ENCODE data around the gene PARVB.

DNA sequence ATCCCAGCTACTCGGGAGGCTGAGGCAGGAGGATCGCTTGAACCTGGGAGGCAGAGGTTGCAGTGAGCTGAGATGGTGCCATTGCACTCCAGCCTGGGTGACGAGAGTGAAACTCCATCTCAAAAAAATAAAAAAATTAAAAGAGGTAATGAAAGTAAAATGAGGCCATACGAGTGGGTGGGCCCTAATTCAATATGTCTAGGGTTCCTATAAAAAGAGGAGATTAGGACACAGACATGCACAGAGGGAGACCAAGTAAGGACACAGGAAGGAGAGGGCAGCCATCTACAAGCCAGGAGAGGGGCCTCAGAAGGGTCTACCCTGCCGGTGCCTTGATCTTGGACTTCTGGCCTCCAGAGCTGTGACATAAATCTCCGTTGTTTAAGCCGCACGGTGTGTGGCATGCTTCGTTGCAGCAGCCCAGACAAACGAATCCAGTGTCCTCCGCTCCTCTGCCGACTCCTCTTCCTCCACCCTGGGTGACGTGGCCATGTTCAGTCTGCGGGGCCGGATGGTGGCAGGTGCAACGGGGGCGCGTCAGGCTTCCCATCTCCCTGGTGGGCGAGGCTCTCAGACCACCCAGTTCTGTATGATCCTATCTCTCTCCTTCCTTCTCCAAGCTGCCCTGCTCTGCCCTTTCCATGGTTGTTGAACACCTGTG, 105.0 kb downstream of the PARVB start:
- TF ChIP-seq, protein P1, sequence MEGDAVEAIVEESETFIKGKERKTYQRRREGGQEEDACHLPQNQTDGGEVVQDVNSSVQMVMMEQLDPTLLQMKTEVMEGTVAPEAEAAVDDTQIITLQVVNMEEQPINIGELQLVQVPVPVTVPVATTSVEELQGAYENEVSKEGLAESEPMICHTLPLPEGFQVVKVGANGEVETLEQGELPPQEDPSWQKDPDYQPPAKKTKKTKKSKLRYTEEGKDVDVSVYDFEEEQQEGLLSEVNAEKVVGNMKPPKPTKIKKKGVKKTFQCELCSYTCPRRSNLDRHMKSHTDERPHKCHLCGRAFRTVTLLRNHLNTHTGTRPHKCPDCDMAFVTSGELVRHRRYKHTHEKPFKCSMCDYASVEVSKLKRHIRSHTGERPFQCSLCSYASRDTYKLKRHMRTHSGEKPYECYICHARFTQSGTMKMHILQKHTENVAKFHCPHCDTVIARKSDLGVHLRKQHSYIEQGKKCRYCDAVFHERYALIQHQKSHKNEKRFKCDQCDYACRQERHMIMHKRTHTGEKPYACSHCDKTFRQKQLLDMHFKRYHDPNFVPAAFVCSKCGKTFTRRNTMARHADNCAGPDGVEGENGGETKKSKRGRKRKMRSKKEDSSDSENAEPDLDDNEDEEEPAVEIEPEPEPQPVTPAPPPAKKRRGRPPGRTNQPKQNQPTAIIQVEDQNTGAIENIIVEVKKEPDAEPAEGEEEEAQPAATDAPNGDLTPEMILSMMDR (IDR thresholded peaks at IDR 0.05; ENCODE audit: poor library complexity), result no peak
- TF ChIP-seq EZH2 (IDR thresholded peaks at IDR 0.05; ENCODE audit: borderline replicate concordance), result no peak
